MG63 (cell line): ENCODE data around the gene NAV2. TPM values are rescaled to one million over a fixed set of nuclear protein-coding genes. Genes with fewer than 3 reads are reported as not detected.

ENCODE experiments used
- DNase-seq: peaks from one replicate; pipeline ENCODE4 v3.0.0-alpha.2; 2020
- H3K27me3 ChIP-seq: fragments of 250-450 bp; sonication (Bioruptor Pico); 2 replicates; pipeline ENCODE4 v1.5.1; 2020; ENCODE audit warnings: mild to moderate bottlenecking, moderate library complexity
- H3K36me3 ChIP-seq: fragments of 250-450 bp; sonication (Bioruptor Pico); 2 replicates; pipeline ENCODE4 v1.5.1; 2020; ENCODE audit warnings: mild to moderate bottlenecking, moderate library complexity
- H3K4me3 ChIP-seq: fragments of 250-450 bp; sonication (Bioruptor Pico); 2 replicates; pipeline ENCODE4 v1.5.1; 2020; ENCODE audit warnings: mild to moderate bottlenecking, moderate library complexity
- H3K9me3 ChIP-seq: fragments of 250-450 bp; sonication (Bioruptor Pico); 2 replicates; pipeline ENCODE4 v1.5.1; 2020; ENCODE audit warnings: mild to moderate bottlenecking, moderate library complexity
- total RNA-seq: library from RNA; depleted of rRNA; stranded (reverse); fragments of >200 nt; shearing (Covaris generic); gene quantifications from 2 replicates; pipeline ENCODE4 v1.2.3, GENCODE V29; 2014; ENCODE audit warnings: low replicate concordance

The NAV2 gene
- total RNA-seq, 1 experiment from 2014 or later, result 3.7 TPM

GRCh38 chr11:20042811-20043341, 330.2 kb downstream of the NAV2 start:
- no peak for DNase-seq
- Histone ChIP-seq H3K4me3 (no peak overlapping the region), H3K27me3 (no peaks in the 10 kb centered on the region), H3K9me3 (no peaks in the 10 kb centered on the region), H3K36me3 (peaks cover 73% of the 10 kb centered on the region)

GRCh38 chr11:20043992-20044391, 331.4 kb downstream of the NAV2 start:
- Histone ChIP-seq H3K27me3 (no peaks in the 10 kb centered on the region), H3K4me3 (no peak overlapping the region), H3K9me3 (no peaks in the 10 kb centered on the region), H3K36me3 (peaks cover 73% of the 10 kb centered on the region)
- DNase-seq, result no peak

- no peaks in the 10 kb centered on the region for H3K27me3 ChIP-seq
- no peak overlapping the region for H3K4me3 ChIP-seq
- peaks cover 73% of the 10 kb centered on the region for H3K36me3 ChIP-seq
- no peak for DNase-seq
- no peaks in the 10 kb centered on the region for H3K9me3 ChIP-seq
Observed at GRCh38 chr11:20045098-20045688, 332.6 kb downstream of the NAV2 start.

- Histone ChIP-seq H3K36me3 (peaks cover 66% of the 10 kb centered on the region), H3K9me3 (no peaks in the 10 kb centered on the region)
Observed at GRCh38 chr11:20046416-20046815, 333.8 kb downstream of the NAV2 start.

GRCh38 chr11:20047006-20047768, 334.6 kb downstream of the NAV2 start:
- Histone ChIP-seq H3K9me3 (no peaks in the 10 kb centered on the region), H3K36me3 (peaks cover 68% of the 10 kb centered on the region), H3K4me3 (no peak overlapping the region), H3K27me3 (no peaks in the 10 kb centered on the region)
- DNase-seq, result no peak

More at GRCh38 chr11:20046416-20046815, 333.8 kb downstream of the NAV2 start:
- no peak overlapping the region for H3K4me3 ChIP-seq
- no peak for DNase-seq
- no peaks in the 10 kb centered on the region for H3K27me3 ChIP-seq

GRCh38 chr11:20047769-20048154, 335.1 kb downstream of the NAV2 start:
- H3K4me3 ChIP-seq, result no peak overlapping the region
- H3K27me3 ChIP-seq, result no peaks in the 10 kb centered on the region
- DNase-seq, result no peak
- H3K9me3 ChIP-seq, result no peaks in the 10 kb centered on the region
- H3K36me3 ChIP-seq, result peaks cover 73% of the 10 kb centered on the region

GRCh38 chr11:20048246-20048645, 335.6 kb downstream of the NAV2 start:
- peak; percentile 11 for DNase-seq
- Histone ChIP-seq H3K4me3 (no peak overlapping the region), H3K9me3 (no peaks in the 10 kb centered on the region), H3K36me3 (peaks cover 74% of the 10 kb centered on the region), H3K27me3 (no peaks in the 10 kb centered on the region)

- Histone ChIP-seq H3K27me3 (no peaks in the 10 kb centered on the region), H3K4me3 (no peak overlapping the region), H3K36me3 (peaks cover 78% of the 10 kb centered on the region), H3K9me3 (no peaks in the 10 kb centered on the region)
- no peak for DNase-seq
Observed at GRCh38 chr11:20048707-20049106, 336.1 kb downstream of the NAV2 start.

GRCh38 chr11:20049231-20049630, 336.6 kb downstream of the NAV2 start:
- Histone ChIP-seq H3K27me3 (no peaks in the 10 kb centered on the region), H3K36me3 (peaks cover 78% of the 10 kb centered on the region), H3K9me3 (no peaks in the 10 kb centered on the region), H3K4me3 (no peak overlapping the region)
- DNase-seq, result no peak

GRCh38 chr11:20050048-20050447, 337.4 kb downstream of the NAV2 start:
- Histone ChIP-seq H3K4me3 (no peak overlapping the region), H3K27me3 (no peaks in the 10 kb centered on the region), H3K9me3 (no peaks in the 10 kb centered on the region), H3K36me3 (peaks cover 78% of the 10 kb centered on the region)
- DNase-seq, result no peak

GRCh38 chr11:20050551-20051333, 338.1 kb downstream of the NAV2 start:
- no peaks in the 10 kb centered on the region for H3K27me3 ChIP-seq
- H3K4me3 ChIP-seq, result no peak overlapping the region
- H3K9me3 ChIP-seq, result no peaks in the 10 kb centered on the region
- DNase-seq, result no peak
- H3K36me3 ChIP-seq, result peaks cover 78% of the 10 kb centered on the region

- Histone ChIP-seq H3K9me3 (no peaks in the 10 kb centered on the region), H3K27me3 (no peaks in the 10 kb centered on the region), H3K4me3 (no peak overlapping the region), H3K36me3 (peaks cover 83% of the 10 kb centered on the region)
- no peak for DNase-seq
Observed at GRCh38 chr11:20051469-20052399, 339.1 kb downstream of the NAV2 start.

- no peaks in the 10 kb centered on the region for H3K27me3 ChIP-seq
- DNase-seq, result no peak
- H3K4me3 ChIP-seq, result no peak overlapping the region
- no peaks in the 10 kb centered on the region for H3K9me3 ChIP-seq
- peaks cover 81% of the 10 kb centered on the region for H3K36me3 ChIP-seq
Observed at GRCh38 chr11:20053572-20053971, 340.9 kb downstream of the NAV2 start.

GRCh38 chr11:20054584-20054983, 341.9 kb downstream of the NAV2 start:
- no peak for DNase-seq
- no peaks in the 10 kb centered on the region for H3K9me3 ChIP-seq
- H3K4me3 ChIP-seq, result no peak overlapping the region
- no peaks in the 10 kb centered on the region for H3K27me3 ChIP-seq
- peaks cover 78% of the 10 kb centered on the region for H3K36me3 ChIP-seq

- Histone ChIP-seq H3K9me3 (no peaks in the 10 kb centered on the region), H3K27me3 (no peaks in the 10 kb centered on the region), H3K36me3 (peaks cover 79% of the 10 kb centered on the region), H3K4me3 (no peak overlapping the region)
- no peak for DNase-seq
Observed at GRCh38 chr11:20055312-20055711, 342.7 kb downstream of the NAV2 start.
